Skeletal muscle satellite cell (primary cell): ENCODE results near the gene GNPTG.

Experiments used
- H3K27me3 ChIP-seq: 2 replicates; pipeline ENCODE4 v1.7.0; 2013; ENCODE audit warnings: low read length; ENCODE audit not compliant: control insufficient read depth, insufficient read depth
- H3K36me3 ChIP-seq: 2 replicates; pipeline ENCODE4 v1.7.0; 2013; ENCODE audit warnings: mild to moderate bottlenecking, control low read depth, low read length; ENCODE audit not compliant: insufficient read depth
- H3K4me1 ChIP-seq: 2 replicates; pipeline ENCODE4 v1.7.0; 2013; ENCODE audit warnings: low read length; ENCODE audit not compliant: control insufficient read depth, insufficient read depth
- H3K4me2 ChIP-seq: 2 replicates; pipeline ENCODE4 v1.7.0; 2013; ENCODE audit warnings: mild to moderate bottlenecking, low read length
- H3K4me3 ChIP-seq: 2 replicates; pipeline ENCODE4 v1.7.0; 2013; ENCODE audit warnings: low read length
- H3K9ac ChIP-seq: 2 replicates; pipeline ENCODE4 v1.7.0; 2013; ENCODE audit warnings: mild to moderate bottlenecking, low read depth, low read length, moderate library complexity
- H3K9me3 ChIP-seq: replicated peaks from 2 replicates; pipeline ENCODE4 v1.7.0; 2013; ENCODE audit warnings: mild to moderate bottlenecking, control low read depth, low read length

The GNPTG gene

GRCh38 chr16:1372292-1372950, 20.7 kb downstream of the GNPTG start:
- Histone ChIP-seq H3K9me3 (no peaks in the 10 kb centered on the region), H3K4me2 (no peak overlapping the region), H3K4me3 (no peak overlapping the region), H3K4me1 (no peaks in the 10 kb centered on the region), H3K36me3 (no peaks in the 10 kb centered on the region), H3K9ac (no peak overlapping the region), H3K27me3 (no peaks in the 10 kb centered on the region)

- peaks cover 13% of the 10 kb centered on the region for H3K4me1 ChIP-seq
- H3K9ac ChIP-seq: no peak overlapping the region
- H3K27me3 ChIP-seq: no peaks in the 10 kb centered on the region
- H3K9me3 ChIP-seq: no peaks in the 10 kb centered on the region
- no peaks in the 10 kb centered on the region for H3K36me3 ChIP-seq
- no peak overlapping the region for H3K4me3 ChIP-seq
- H3K4me2 ChIP-seq: no peak overlapping the region
Observed at GRCh38 chr16:1374418-1375297, 22.9 kb downstream of the GNPTG start.

DNA sequence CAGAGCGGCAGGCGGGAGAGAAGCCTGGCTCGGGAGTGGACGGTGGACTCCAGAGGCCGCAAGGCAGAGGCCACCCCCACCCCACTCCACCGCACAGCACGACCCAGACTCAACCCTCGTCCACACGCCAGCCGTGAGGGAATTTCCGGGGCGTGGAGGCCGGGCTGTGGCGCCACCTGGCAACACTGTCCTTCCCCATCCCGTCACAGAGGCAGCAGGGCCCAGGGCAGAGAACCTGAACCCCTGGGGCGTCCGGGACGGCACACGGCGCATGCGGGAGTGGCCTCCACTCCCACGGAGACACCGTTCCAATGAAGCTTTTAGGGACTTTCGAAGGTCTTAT, 23.5 kb downstream of the GNPTG start:
- H3K4me3 ChIP-seq: no peak overlapping the region
- H3K4me2 ChIP-seq: no peak overlapping the region
- no peaks in the 10 kb centered on the region for H3K27me3 ChIP-seq
- H3K36me3 ChIP-seq: no peaks in the 10 kb centered on the region
- H3K4me1 ChIP-seq: peaks cover 13% of the 10 kb centered on the region
- no peaks in the 10 kb centered on the region for H3K9me3 ChIP-seq
- H3K9ac ChIP-seq: no peak overlapping the region

DNA sequence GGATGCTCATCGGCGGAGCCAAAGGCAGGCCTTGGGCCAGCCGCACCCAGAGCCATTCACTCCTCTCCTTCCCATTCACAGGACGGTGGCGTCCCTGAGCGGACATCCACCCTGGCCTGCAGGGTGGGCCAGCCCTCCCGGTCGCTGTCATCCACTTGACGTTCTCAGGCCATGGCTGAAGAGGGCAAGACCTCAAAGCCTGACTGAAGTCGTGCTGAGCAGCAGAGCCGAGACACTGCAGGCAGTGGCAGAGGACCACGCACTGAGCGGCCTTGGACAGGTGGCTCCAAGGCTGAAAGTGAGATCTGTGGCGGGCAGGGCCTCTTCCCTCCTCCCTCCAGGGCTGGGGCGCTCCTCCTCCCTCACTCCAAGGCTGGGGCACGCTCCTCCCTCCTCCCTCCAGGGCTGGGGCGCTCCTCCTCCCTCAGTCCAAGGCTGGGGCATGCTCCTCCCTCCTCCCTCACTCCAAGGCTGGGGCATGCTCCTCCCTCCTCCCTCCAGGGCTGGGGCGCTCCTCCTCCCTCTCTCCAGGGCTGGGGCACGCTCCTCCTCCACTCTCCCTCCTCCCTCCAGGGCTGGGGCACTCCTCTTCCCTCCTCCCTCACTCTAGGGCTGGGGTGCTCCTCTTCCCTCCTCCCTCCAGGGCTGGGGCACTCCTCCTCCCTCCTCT, 24.1 kb downstream of the GNPTG start:
- H3K36me3 ChIP-seq: no peaks in the 10 kb centered on the region
- no peak overlapping the region for H3K4me2 ChIP-seq
- H3K4me1 ChIP-seq: peaks cover 13% of the 10 kb centered on the region
- H3K9me3 ChIP-seq: no peaks in the 10 kb centered on the region
- H3K27me3 ChIP-seq: no peaks in the 10 kb centered on the region
- H3K4me3 ChIP-seq: no peak overlapping the region
- no peak overlapping the region for H3K9ac ChIP-seq

DNA sequence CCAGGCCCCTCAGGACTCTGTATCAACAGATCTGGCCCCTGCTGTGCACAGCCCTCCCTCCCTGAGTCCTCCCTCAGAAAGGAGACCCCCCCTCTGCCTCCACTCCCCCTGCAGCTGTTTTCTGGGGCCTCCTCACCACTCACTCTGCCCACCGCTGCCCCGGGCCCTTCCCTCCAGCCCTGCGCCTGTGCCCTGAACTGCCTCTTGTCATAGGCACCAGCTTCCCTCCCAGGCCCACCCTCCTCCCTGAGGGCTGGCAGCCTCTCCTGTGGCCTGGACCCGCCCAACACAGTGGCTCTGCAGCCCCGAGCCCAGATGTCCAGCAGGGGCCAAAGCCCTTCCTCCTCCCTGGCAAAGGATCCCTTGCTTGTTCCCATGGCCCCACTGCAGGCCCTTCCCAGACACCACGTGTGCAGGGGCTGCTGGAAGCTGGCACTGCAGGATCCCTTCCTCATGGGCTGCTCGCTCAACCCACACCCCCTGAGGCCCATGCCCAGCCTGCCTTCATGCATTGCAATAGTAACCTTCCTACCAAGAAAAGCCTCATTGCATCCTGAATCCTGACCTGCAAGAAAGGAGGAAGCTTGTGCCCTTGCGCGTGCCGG, 25.8 kb downstream of the GNPTG start:
- H3K4me2 ChIP-seq: no peak overlapping the region
- peaks cover 4% of the 10 kb centered on the region for H3K36me3 ChIP-seq
- peaks cover 13% of the 10 kb centered on the region for H3K4me1 ChIP-seq
- no peaks in the 10 kb centered on the region for H3K9me3 ChIP-seq
- no peaks in the 10 kb centered on the region for H3K27me3 ChIP-seq
- no peak overlapping the region for H3K4me3 ChIP-seq
- no peak overlapping the region for H3K9ac ChIP-seq

DNA sequence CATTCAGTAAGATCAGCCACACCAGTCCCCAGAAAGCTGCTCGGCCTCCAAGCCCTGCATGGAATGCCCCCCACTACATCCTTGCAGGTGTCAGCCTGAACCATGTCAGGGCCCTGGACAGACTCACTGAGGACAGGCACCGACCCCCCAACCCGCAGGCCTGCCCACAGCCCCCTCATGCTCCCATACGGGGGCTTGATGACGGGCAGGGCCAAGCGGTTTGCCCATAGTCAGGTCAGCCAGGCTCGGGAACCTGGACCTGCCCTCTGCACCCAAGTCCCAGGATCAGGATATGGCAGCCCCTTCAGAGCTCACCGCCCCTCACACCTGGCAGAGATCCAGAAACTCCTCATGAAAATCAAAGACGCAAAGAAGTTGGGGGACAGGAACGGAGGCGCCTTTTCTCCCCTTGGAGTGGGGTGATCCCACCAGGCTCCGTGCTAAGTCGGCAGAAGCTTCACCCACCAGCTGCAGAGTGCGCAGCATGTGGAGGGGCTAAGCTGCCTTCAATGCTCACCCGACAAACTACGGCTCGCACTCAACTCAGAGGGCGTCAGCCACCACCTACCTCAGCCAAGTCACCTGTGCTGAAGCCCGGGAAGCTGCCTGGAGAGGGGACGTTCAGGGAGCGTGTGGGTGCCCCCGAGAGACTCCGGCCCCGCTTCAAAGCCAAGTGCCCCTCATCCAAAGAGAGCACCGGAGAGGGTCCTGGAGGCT, 26.5 kb downstream of the GNPTG start:
- Histone ChIP-seq H3K4me2 (peak overlapping the region; percentile 83), H3K9ac (peak overlapping the region; percentile 89), H3K36me3 (peaks cover 4% of the 10 kb centered on the region), H3K4me3 (peak overlapping the region; percentile 77), H3K27me3 (no peaks in the 10 kb centered on the region), H3K4me1 (peaks cover 13% of the 10 kb centered on the region), H3K9me3 (no peaks in the 10 kb centered on the region)

DNA sequence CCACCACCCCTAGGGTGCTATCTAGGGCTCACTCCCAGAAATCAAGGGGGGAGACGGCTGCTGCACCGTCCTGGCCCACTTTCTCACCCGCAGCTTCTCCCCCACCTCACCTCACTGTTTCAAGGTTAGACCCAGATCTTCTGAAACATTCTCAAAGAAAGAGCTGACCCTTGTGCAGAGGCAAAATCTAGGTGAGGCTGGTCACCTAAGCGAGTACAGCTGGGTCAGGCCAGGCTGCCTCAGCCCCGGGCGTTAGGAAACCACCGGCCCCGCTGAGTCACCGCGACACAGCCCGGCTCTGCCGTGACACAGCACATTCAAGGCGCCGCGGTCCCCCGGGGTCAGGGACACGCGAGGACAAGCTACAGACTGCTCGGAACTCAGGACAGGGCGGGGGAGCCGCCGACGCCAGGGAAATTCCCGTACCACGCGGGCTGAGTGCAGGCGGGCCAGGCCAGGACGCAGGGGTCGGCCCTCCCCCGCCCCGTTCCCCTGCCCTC, 27.1 kb downstream of the GNPTG start:
- Histone ChIP-seq H3K4me1 (peaks cover 13% of the 10 kb centered on the region), H3K36me3 (peaks cover 4% of the 10 kb centered on the region), H3K4me3 (peak overlapping the region; percentile 77), H3K4me2 (peak overlapping the region; percentile 83), H3K27me3 (no peaks in the 10 kb centered on the region), H3K9me3 (no peaks in the 10 kb centered on the region), H3K9ac (peak overlapping the region; percentile 89)

- H3K9me3 ChIP-seq: no peaks in the 10 kb centered on the region
- peaks cover 13% of the 10 kb centered on the region for H3K4me1 ChIP-seq
- peak overlapping the region; percentile 89 for H3K9ac ChIP-seq
- no peaks in the 10 kb centered on the region for H3K27me3 ChIP-seq
- H3K4me2 ChIP-seq: peak overlapping the region; percentile 83
- H3K4me3 ChIP-seq: peak overlapping the region; percentile 77
- peaks cover 4% of the 10 kb centered on the region for H3K36me3 ChIP-seq
Observed at GRCh38 chr16:1379304-1380076, 27.8 kb downstream of the GNPTG start.

GRCh38 chr16:1380195-1380594, 28.5 kb downstream of the GNPTG start:
- no peaks in the 10 kb centered on the region for H3K9me3 ChIP-seq
- no peak overlapping the region for H3K9ac ChIP-seq
- no peaks in the 10 kb centered on the region for H3K27me3 ChIP-seq
- H3K36me3 ChIP-seq: peaks cover 4% of the 10 kb centered on the region
- H3K4me1 ChIP-seq: peaks cover 13% of the 10 kb centered on the region
- no peak overlapping the region for H3K4me3 ChIP-seq
- H3K4me2 ChIP-seq: no peak overlapping the region

GRCh38 chr16:1381612-1382406, 30.1 kb downstream of the GNPTG start:
- no peaks in the 10 kb centered on the region for H3K27me3 ChIP-seq
- H3K4me1 ChIP-seq: peaks cover 13% of the 10 kb centered on the region
- no peak overlapping the region for H3K4me3 ChIP-seq
- peaks cover 4% of the 10 kb centered on the region for H3K36me3 ChIP-seq
- H3K9me3 ChIP-seq: no peaks in the 10 kb centered on the region
- H3K4me2 ChIP-seq: no peak overlapping the region
- H3K9ac ChIP-seq: no peak overlapping the region
